H9 (cell line): ENCODE measurements around the gene NRG2. TPM values are rescaled to one million over a fixed set of nuclear protein-coding genes. Genes with fewer than 3 reads are reported as not detected.

Experiments used
- DNase-seq: peaks from one replicate; pipeline ENCODE4 v3.0.0-alpha.2; 2017
- H2AFZ ChIP-seq: one replicate; pipeline ENCODE4 v1.6.1; 2013; ENCODE audit warnings: mild to moderate bottlenecking, low read length, control low read depth, moderate library complexity
- H2AK5ac ChIP-seq: 2 replicates; pipeline ENCODE4 v1.6.1; 2013; ENCODE audit warnings: low read length, control low read depth, mixed read lengths; ENCODE audit not compliant: insufficient read length
- H2BK120ac ChIP-seq: one replicate; pipeline ENCODE4 v1.6.1; 2013; ENCODE audit warnings: low read depth, mild to moderate bottlenecking, low read length, control low read depth, inconsistent platforms; ENCODE audit not compliant: poor library complexity, severe bottlenecking
- H2BK12ac ChIP-seq: 2 replicates; pipeline ENCODE4 v1.6.1; 2013; ENCODE audit warnings: low read length, control low read depth, mixed read lengths, low read depth; ENCODE audit not compliant: insufficient read length
- H2BK15ac ChIP-seq: 2 replicates; pipeline ENCODE4 v1.6.1; 2013; ENCODE audit warnings: low read depth, low read length, control low read depth
- H2BK20ac ChIP-seq: one replicate; pipeline ENCODE4 v1.6.1; 2013; ENCODE audit warnings: low read depth, mild to moderate bottlenecking, low read length, control low read depth, inconsistent platforms; ENCODE audit not compliant: poor library complexity, severe bottlenecking
- H2BK5ac ChIP-seq: 2 replicates; pipeline ENCODE4 v1.6.1; 2013; ENCODE audit warnings: low read length, control low read depth, mixed read lengths; ENCODE audit not compliant: insufficient read length
- H3K14ac ChIP-seq: 2 replicates; pipeline ENCODE4 v1.6.1; 2013; ENCODE audit warnings: low read length, control low read depth; ENCODE audit not compliant: insufficient read depth
- H3K18ac ChIP-seq: 2 replicates; pipeline ENCODE4 v1.6.1; 2013; ENCODE audit warnings: low read depth, mild to moderate bottlenecking, mixed read lengths, low read length, control low read depth; ENCODE audit not compliant: insufficient read length
- H3K23ac ChIP-seq: 2 replicates; pipeline ENCODE4 v1.6.1; 2013; ENCODE audit warnings: low read length, control low read depth, mixed read lengths, low read depth; ENCODE audit not compliant: insufficient read length
- H3K23me2 ChIP-seq: 2 replicates; pipeline ENCODE4 v1.6.1; 2013; ENCODE audit warnings: low read depth, mild to moderate bottlenecking, mixed read lengths, low read length, control low read depth; ENCODE audit not compliant: insufficient read length, poor library complexity, severe bottlenecking
- H3K27ac ChIP-seq: 2 replicates; pipeline ENCODE4 v1.5.1; 2013; ENCODE audit warnings: low read length, control low read depth, mixed read lengths, low read depth; ENCODE audit not compliant: insufficient read length
- H3K27me3 ChIP-seq: 2 replicates; pipeline ENCODE4 v1.6.1; 2013; ENCODE audit warnings: low read length, control low read depth, inconsistent platforms; ENCODE audit not compliant: insufficient read depth
- H3K4ac ChIP-seq: 2 replicates; pipeline ENCODE4 v1.6.1; 2013; ENCODE audit warnings: low read depth, mild to moderate bottlenecking, control low read depth, inconsistent platforms, low read length, moderate library complexity
- H3K4me1 ChIP-seq: 2 replicates; pipeline ENCODE4 v1.6.1; 2013; ENCODE audit warnings: low read length, control low read depth, inconsistent platforms; ENCODE audit not compliant: insufficient read depth
- H3K4me2 ChIP-seq: 2 replicates; pipeline ENCODE4 v1.6.1; 2013; ENCODE audit warnings: low read length, control low read depth, mixed read lengths; ENCODE audit not compliant: insufficient read length, insufficient read depth
- H3K56ac ChIP-seq: 2 replicates; pipeline ENCODE4 v1.6.1; 2013; ENCODE audit warnings: low read depth, mild to moderate bottlenecking, mixed read lengths, low read length, control low read depth; ENCODE audit not compliant: insufficient read length
- H3K79me1 ChIP-seq: 2 replicates; pipeline ENCODE4 v1.6.1; 2013; ENCODE audit warnings: low read depth, mild to moderate bottlenecking, moderate library complexity, low read length, control low read depth, inconsistent platforms; ENCODE audit not compliant: insufficient read depth, poor library complexity, severe bottlenecking
- H3K79me2 ChIP-seq: 2 replicates; pipeline ENCODE4 v1.6.1; 2013; ENCODE audit warnings: low read length, control low read depth, inconsistent platforms; ENCODE audit not compliant: insufficient read depth
- H3K9ac ChIP-seq: 2 replicates; pipeline ENCODE4 v1.6.1; 2013; ENCODE audit warnings: low read length, control low read depth, mixed read lengths; ENCODE audit not compliant: insufficient read length; ENCODE audit errors: extremely low read depth
- H3K9me3 ChIP-seq: one replicate; pipeline ENCODE4 v1.6.1; 2013; ENCODE audit warnings: low read depth, low read length, inconsistent platforms; ENCODE audit not compliant: control insufficient read depth
- H3T11ph ChIP-seq: one replicate; pipeline ENCODE4 v1.6.1; 2013; ENCODE audit warnings: mild to moderate bottlenecking, low read length, control low read depth, inconsistent platforms
- H4K20me1 ChIP-seq: one replicate; pipeline ENCODE4 v1.6.1; 2013; ENCODE audit not compliant: control insufficient read depth, insufficient read length, insufficient read depth
- H4K5ac ChIP-seq: 2 replicates; pipeline ENCODE4 v1.6.1; 2013; ENCODE audit warnings: low read depth, mild to moderate bottlenecking, mixed read lengths, low read length, control low read depth; ENCODE audit not compliant: insufficient read length
- H4K8ac ChIP-seq: replicated peaks from 2 replicates; pipeline ENCODE4 v1.6.1; 2013; ENCODE audit warnings: low read length, control low read depth, mixed read lengths, low read depth; ENCODE audit not compliant: insufficient read length
- H4K91ac ChIP-seq: 2 replicates; pipeline ENCODE4 v1.6.1; 2013; ENCODE audit warnings: low read depth, mild to moderate bottlenecking, moderate library complexity, mixed read lengths, low read length, control low read depth; ENCODE audit not compliant: insufficient read length
- H3K27ac Mint-ChIP-seq, 3 experiments: 2 replicates in 2 of 3; 3 replicates in 1 of 3; pipeline ENCODE4 v1.8.0; 2020 to 2021; ENCODE audit warnings: mixed read lengths in 3 of 3, mild to moderate bottlenecking in 1 of 3, moderate library complexity in 1 of 3
- H3K27me3 Mint-ChIP-seq: 2 replicates; pipeline ENCODE4 v1.8.0; 2021; ENCODE audit warnings: low read depth, mild to moderate bottlenecking, moderate library complexity, mixed read lengths
- H3K36me3 Mint-ChIP-seq, 3 experiments: 2 replicates in 2 of 3; 3 replicates in 1 of 3; pipeline ENCODE4 v1.8.0; 2020 to 2021; ENCODE audit warnings: low read depth in 3 of 3, mixed read lengths in 3 of 3; ENCODE audit not compliant: insufficient read depth in 1 of 3
- H3K4me1 Mint-ChIP-seq, 2 experiments: 2 replicates each; pipeline ENCODE4 v1.8.0; 2020; ENCODE audit warnings: mixed read lengths in 2 of 2
- H3K4me3 Mint-ChIP-seq, 2 experiments: 2 replicates in 1 of 2; 3 replicates in 1 of 2; pipeline ENCODE4 v1.8.0; 2020 to 2021; ENCODE audit warnings: mild to moderate bottlenecking in 2 of 2, mixed read lengths in 2 of 2, moderate library complexity in 1 of 2
- H3K9me3 Mint-ChIP-seq, 2 experiments: 2 replicates in 1 of 2; 3 replicates in 1 of 2; pipeline ENCODE4 v1.8.0; 2020; ENCODE audit warnings: mild to moderate bottlenecking in 2 of 2, mixed read lengths in 2 of 2, moderate library complexity in 1 of 2
- CTCF ChIP-seq: fragments of 200-600 bp; sonication (generic); conservative IDR thresholded peaks from 3 replicates; pipeline ENCODE4 v1.8.0; 2021; ENCODE audit warnings: antibody characterized with exemption, mild to moderate bottlenecking
- WGBS: extraction: QIAGEN DNeasy Blood & Tissue Kit; methylation state at CpG from one replicate; pipeline ENCODE4 v1.1.7; 2013; ENCODE audit warnings: missing lambda C conversion rate, low lambda C conversion rate, mixed read lengths; ENCODE audit not compliant: insufficient read length; ENCODE audit errors: extremely low coverage; 5-methylcytosine and 5-hydroxymethylcytosine counted together
- total RNA-seq: library from RNA; stranded (reverse); gene quantifications from 2 replicates; pipeline ENCODE4 v1.2.1, GENCODE V29; 2021

The NRG2 gene
- total RNA-seq, 1 experiment from 2014 or later: not detected

DNA sequence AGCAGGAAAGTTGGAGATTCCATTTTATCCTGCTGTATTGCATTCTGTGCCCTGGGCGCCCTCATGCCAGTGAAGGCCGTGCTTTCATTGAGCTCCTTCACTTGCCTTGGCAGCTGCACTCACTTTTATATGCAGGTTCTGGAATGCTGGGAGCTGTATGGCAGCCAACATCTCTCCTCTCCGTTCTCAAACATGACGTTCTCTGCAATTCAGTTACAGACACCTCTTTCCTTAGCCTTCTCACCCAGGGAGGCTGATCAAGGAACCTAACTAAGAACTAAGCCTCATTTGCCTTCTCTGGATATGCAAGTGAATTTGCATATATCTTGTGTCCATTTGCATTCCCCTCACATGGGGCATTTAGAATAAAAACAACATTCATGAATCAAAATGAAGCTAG, 41.4 kb upstream of the NRG2 start:
- no peak overlapping the region for H2BK120ac ChIP-seq
- no peak for TF ChIP-seq CTCF
- no peak overlapping the region for H3K4me2 ChIP-seq
- Mint-ChIP-seq H3K4me3 (no peak overlapping the region), H3K9me3 (no peaks in the 10 kb centered on the region), H3K4me1 (peaks cover 4% of the 10 kb centered on the region in 2 experiments; a peak in 3 of 4 replicates), H3K27ac (no peak overlapping the region; a peak in 1 of 7 replicates), H3K27me3 (peaks cover 64% of the 10 kb centered on the region), H3K36me3 (no peaks in the 10 kb centered on the region)
- no peak overlapping the region for H2BK15ac ChIP-seq
- H3K9ac ChIP-seq: no peak overlapping the region
- no peaks in the 10 kb centered on the region for H4K20me1 ChIP-seq
- no peak overlapping the region for H3T11ph ChIP-seq
- no peak overlapping the region for H2BK20ac ChIP-seq
- no peaks in the 10 kb centered on the region for H3K9me3 ChIP-seq
- no peak overlapping the region for H3K14ac ChIP-seq
- no peak overlapping the region for H2BK5ac ChIP-seq
- H4K8ac ChIP-seq: no peak overlapping the region
- no peak overlapping the region for H3K18ac ChIP-seq
- no peak overlapping the region for H4K5ac ChIP-seq
- no peak overlapping the region for H4K91ac ChIP-seq
- H2AK5ac ChIP-seq: no peak overlapping the region
- no peak overlapping the region for H3K23ac ChIP-seq
- H2AFZ ChIP-seq: no peak overlapping the region
- H3K4ac ChIP-seq: no peak overlapping the region
- H2BK12ac ChIP-seq: no peak overlapping the region
- no peak overlapping the region for H3K56ac ChIP-seq
- H3K27ac ChIP-seq: no peak overlapping the region
- no peaks in the 10 kb centered on the region for H3K23me2 ChIP-seq
- no CpG with 5 or more reads among the region's 4 CpGs for WGBS
- no peaks in the 10 kb centered on the region for H3K79me1 ChIP-seq
- H3K27me3 ChIP-seq: no peaks in the 10 kb centered on the region
- no peak for DNase-seq
- H3K4me1 ChIP-seq: no peaks in the 10 kb centered on the region
- H3K79me2 ChIP-seq: no peaks in the 10 kb centered on the region
